Gastrocnemius medialis (tissue), 4 donors: ENCODE results near the gene CEP112.

Experiments used
- CTCF ChIP-seq, 5 experiments: fragments of 450-650 bp in 3 of 5; fragments of 200-600 bp in 2 of 5; sonication (generic) in 2 of 5; IDR thresholded peaks in 4 of 5; conservative IDR thresholded peaks in 1 of 5; 1 replicate in 4 of 5; 2 replicates in 1 of 5; pipeline ENCODE4 v1.5.1; 2016 to 2019; ENCODE audit warnings: antibody characterized with exemption in 5 of 5, mild to moderate bottlenecking in 3 of 5, moderate library complexity in 3 of 5
- POLR2A ChIP-seq, 2 donors: fragments of 450-650 bp; IDR thresholded peaks; one replicate each; pipeline ENCODE4 v1.6.1; 2017; ENCODE audit warnings: antibody characterized with exemption in 2 of 2, mild to moderate bottlenecking in 2 of 2, moderate library complexity in 2 of 2

DNA sequence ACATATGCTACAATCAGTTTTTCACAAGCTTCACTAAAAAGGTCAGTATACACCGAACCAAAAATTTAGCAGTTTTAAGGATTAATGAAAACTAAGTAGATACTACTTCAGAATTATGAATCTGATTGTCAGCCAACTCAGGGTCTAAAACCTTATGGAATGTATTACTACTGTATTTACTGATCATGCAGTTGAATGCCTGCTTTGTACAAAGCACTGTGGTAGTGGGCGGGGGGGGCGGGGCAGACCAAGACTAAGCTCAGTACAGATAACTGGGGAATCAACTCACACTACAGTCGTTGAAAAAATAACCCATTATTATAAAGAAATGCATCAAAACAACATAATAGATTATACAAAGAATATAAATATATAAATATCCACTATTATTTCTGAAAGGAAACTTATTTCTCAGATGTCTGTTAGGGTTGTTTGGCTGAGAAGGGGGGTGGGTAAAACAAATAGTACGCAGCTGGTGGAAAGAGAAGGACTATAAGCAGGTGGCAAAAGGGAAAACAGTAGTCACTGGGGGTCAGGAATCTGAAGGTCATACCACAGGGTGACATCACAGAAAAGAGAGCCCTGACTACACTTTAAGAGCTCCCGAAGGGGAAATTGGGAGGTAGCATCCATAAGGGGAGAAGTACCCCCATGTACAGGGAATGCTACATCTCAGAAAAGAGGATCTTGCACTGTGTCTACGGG, 521.1 kb downstream of the CEP112 start:
- TF ChIP-seq POLR2A (IDR thresholded peaks at IDR 0.05) (no peak), CTCF (IDR thresholded peaks at IDR 0.05 in 4 of 5, conservative IDR thresholded peaks at IDR 0.05 in 1 of 5) (no peak)
